Measurements from ENCODE around the gene SLC5A2.

DNA sequence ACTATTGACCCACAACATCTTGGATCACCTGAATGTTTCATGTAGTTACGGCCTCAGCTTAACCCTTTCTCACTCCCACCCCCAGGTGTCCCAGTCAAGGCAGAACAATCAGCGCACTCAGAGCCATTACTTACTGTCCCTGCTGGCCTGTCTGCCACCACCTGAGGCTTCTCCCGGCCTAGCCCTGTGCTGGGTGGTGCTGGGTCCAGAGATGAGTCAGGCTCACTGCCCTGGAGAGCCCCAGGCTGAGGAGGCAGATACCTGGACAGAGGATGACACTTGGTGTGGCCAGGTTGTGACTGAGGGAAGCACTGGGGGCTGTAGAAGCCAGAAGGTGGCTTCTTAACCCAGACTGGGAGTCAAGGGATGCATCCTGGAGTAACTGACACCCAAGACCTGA, 4.0 kb upstream of the SLC5A2 start:
- no peak for TF ChIP-seq CTCF (IDR thresholded peaks at IDR 0.05)
- TF ChIP-seq POLR2A (IDR thresholded peaks at IDR 0.05), result no peak
